Lower lobe of right lung (tissue), 2 donors: ENCODE data around the gene RASEF. TPM values are rescaled to one million over a fixed set of nuclear protein-coding genes. Genes with fewer than 3 reads are reported as not detected.

Source experiments
- ATAC-seq, 2 donors: fragments of 200-7000 bp; cut with Tn5 transposase; one replicate each; pipeline ENCODE4 v1.9.1; 2020 to 2022; ENCODE audit warnings: mild to moderate bottlenecking in 2 of 2, moderate library complexity in 2 of 2
- DNase-seq: peaks from one replicate; pipeline ENCODE4 v3.0.0-alpha.2; 2020
- H3K27ac ChIP-seq: fragments of 200-600 bp; one replicate; pipeline ENCODE4 v1.8.0; 2022
- H3K27me3 ChIP-seq: fragments of 200-600 bp; one replicate; pipeline ENCODE4 v1.8.0; 2022; ENCODE audit warnings: low read depth
- H3K36me3 ChIP-seq: fragments of 200-600 bp; one replicate; pipeline ENCODE4 v1.8.0; 2022; ENCODE audit warnings: mild to moderate bottlenecking
- H3K4me1 ChIP-seq: fragments of 200-600 bp; one replicate; pipeline ENCODE4 v1.8.0; 2022
- H3K4me3 ChIP-seq: fragments of 200-600 bp; one replicate; pipeline ENCODE4 v1.8.0; 2022; ENCODE audit warnings: mild to moderate bottlenecking
- H3K9me3 ChIP-seq: fragments of 200-600 bp; one replicate; pipeline ENCODE4 v1.8.0; 2022
- CTCF ChIP-seq: fragments of 200-600 bp; IDR thresholded peaks from one replicate; pipeline ENCODE4 v1.8.0; 2022; ENCODE audit warnings: antibody characterized with exemption, mild to moderate bottlenecking
- intact Hi-C: fragments of 100-400 bp; cut with DNase I; formaldehyde crosslinking; loops from one replicate; pipeline ENCODE4 v1.11.0; 2022
- long read RNA-seq: library from polyadenylated mRNA; unstranded; transcript quantifications from one replicate; pipeline ENCODE4 v2.0.0, GENCODE V29; 2021
- total RNA-seq: library from RNA; stranded (reverse); fragmentation: NEBNext Ultra II Directional; extraction: Animal tissue kit (Norgen Biotek cat#: 25700); gene quantifications from one replicate; pipeline ENCODE4 v1.2.1, GENCODE V29; 2021
- donor health status: DM: no; HTN: yes; CAD: no; lungs with severe emphysema.

Gene RASEF
- total RNA-seq: 11.5 TPM
- long read RNA-seq, full-length matches to known transcripts: 12 of 23 reads
- long read RNA-seq, partial matches to known transcripts: 3 of 23 reads
- long read RNA-seq, other reads (novel, unspliced or antisense): 8 of 23 reads

GRCh38 chr9:83062651-83063527 lies at the start of gene RASEF:
Gene RASEF, minus strand, starts transcription at chr9:83063142. Its CDS starts 275 bp downstream, at chr9:83062867.
- H3K36me3 ChIP-seq: no peaks in the 10 kb centered on the region
- no peaks in the 10 kb centered on the region for H3K9me3 ChIP-seq
- peaks cover 23% of the 10 kb centered on the region for H3K27me3 ChIP-seq
- no peaks in the 10 kb centered on the region for H3K4me1 ChIP-seq
- DNase-seq (peak; percentile 87), ATAC-seq (peak; percentile 86 to 92)
- peak within 1 kb of the TSS; percentile 87 for H3K27ac ChIP-seq
- peak within 1 kb of the TSS; percentile 54 for H3K4me3 ChIP-seq
- intact Hi-C loops: no loop called here
- peak; percentile 12 for TF ChIP-seq CTCF

GRCh38 chr9:83111169-83111568 lies 48.2 kb upstream of the RASEF start:
- Histone ChIP-seq H3K4me1 (no peaks in the 10 kb centered on the region), H3K27me3 (no peaks in the 10 kb centered on the region), H3K27ac (no peak overlapping the region), H3K36me3 (no peaks in the 10 kb centered on the region), H3K4me3 (no peak overlapping the region), H3K9me3 (peaks cover 15% of the 10 kb centered on the region)
- TF ChIP-seq CTCF: no peak
- DNase-seq (no peak), ATAC-seq (no peak)
- intact Hi-C loops: no loop called here

- DNase-seq: no peak
- intact Hi-C loops: no loop called here
- Histone ChIP-seq H3K4me1 (no peaks in the 10 kb centered on the region), H3K27me3 (no peaks in the 10 kb centered on the region), H3K27ac (no peak overlapping the region), H3K4me3 (no peak overlapping the region), H3K36me3 (no peaks in the 10 kb centered on the region), H3K9me3 (peaks cover 8% of the 10 kb centered on the region)
- no peak for TF ChIP-seq CTCF
- ATAC-seq: no peak
Measured at GRCh38 chr9:83109296-83109695, 46.4 kb upstream of the RASEF start.

GRCh38 chr9:83108208-83108607 lies 45.3 kb upstream of the RASEF start:
- H3K27me3 ChIP-seq: no peaks in the 10 kb centered on the region
- H3K36me3 ChIP-seq: no peaks in the 10 kb centered on the region
- no peak for ATAC-seq
- no peak for TF ChIP-seq CTCF
- H3K4me3 ChIP-seq: no peak overlapping the region
- no peak overlapping the region for H3K27ac ChIP-seq
- H3K4me1 ChIP-seq: no peaks in the 10 kb centered on the region
- peaks cover 1% of the 10 kb centered on the region for H3K9me3 ChIP-seq
- DNase-seq: no peak
- intact Hi-C loops: no loop called here

DNA sequence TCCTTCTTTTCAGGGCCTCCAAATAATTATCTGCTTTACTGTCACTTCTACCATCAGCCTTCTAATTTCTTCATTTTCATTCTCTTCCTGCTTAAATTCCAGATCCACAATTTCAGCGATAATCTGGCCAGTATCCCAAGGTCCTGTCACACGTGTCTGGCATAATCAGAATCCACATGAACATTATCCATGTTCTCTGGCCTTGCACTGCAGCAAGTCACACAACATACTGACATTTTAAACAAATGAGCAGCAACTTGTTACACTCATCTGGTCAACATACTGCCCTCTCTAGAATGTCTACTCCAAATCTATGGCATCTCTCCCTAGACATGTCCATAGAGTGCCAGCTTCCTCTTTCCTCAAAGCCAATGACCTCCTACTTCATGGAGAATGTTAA lies 43.8 kb upstream of the RASEF start:
- no peak overlapping the region for H3K27ac ChIP-seq
- DNase-seq: no peak
- no peak for TF ChIP-seq CTCF
- no peaks in the 10 kb centered on the region for H3K36me3 ChIP-seq
- no peak overlapping the region for H3K4me3 ChIP-seq
- H3K9me3 ChIP-seq: no peaks in the 10 kb centered on the region
- H3K4me1 ChIP-seq: no peaks in the 10 kb centered on the region
- ATAC-seq: no peak
- intact Hi-C loops: no loop called here
- H3K27me3 ChIP-seq: no peaks in the 10 kb centered on the region
